ENCODE measurements around the gene LRRC4C.

- TF ChIP-seq CTCF (IDR thresholded peaks at IDR 0.05; ENCODE audit: borderline replicate concordance, extremely low read depth, low read length, poor library complexity, severe bottlenecking) = no peak
- TF ChIP-seq EZH2 (IDR thresholded peaks at IDR 0.05; ENCODE audit: borderline replicate concordance, low read depth, low read length, severe bottlenecking) = no peak
These were observed 1318.9 kb downstream of the LRRC4C start for GRCh38 chr11:40140560-40140959.
